Nephron progenitor cell (in vitro differentiated cells): ENCODE data around the gene CRB2.

Source experiments
- DNase-seq: peaks from one replicate; pipeline ENCODE4 v3.0.0; 2021
- H3K27ac Mint-ChIP-seq: 2 replicates; pipeline ENCODE4 v1.8.0; 2021; ENCODE audit warnings: mild to moderate bottlenecking, moderate library complexity, mixed read lengths
- H3K27me3 Mint-ChIP-seq: 2 replicates; pipeline ENCODE4 v1.8.0; 2021; ENCODE audit warnings: mild to moderate bottlenecking, low read depth, mixed read lengths; ENCODE audit not compliant: poor library complexity
- H3K36me3 Mint-ChIP-seq: 2 replicates; pipeline ENCODE4 v1.8.0; 2021; ENCODE audit warnings: low read depth, mixed read lengths
- H3K4me1 Mint-ChIP-seq: 2 replicates; pipeline ENCODE4 v1.8.0; 2021; ENCODE audit warnings: mixed read lengths
- H3K4me3 Mint-ChIP-seq: 2 replicates; pipeline ENCODE4 v1.8.0; 2021; ENCODE audit warnings: mild to moderate bottlenecking, moderate library complexity, mixed read lengths
- H3K9me3 Mint-ChIP-seq: 2 replicates; pipeline ENCODE4 v1.8.0; 2021; ENCODE audit warnings: mild to moderate bottlenecking, moderate library complexity, mixed read lengths
- TF ChIP-seq, protein P1 (sequence below): fragments of 200-600 bp; sonication (generic); IDR thresholded peaks from 2 replicates; pipeline ENCODE4 v1.5.0; 2021; ENCODE audit warnings: antibody characterized with exemption

CRB2 gene

DNA sequence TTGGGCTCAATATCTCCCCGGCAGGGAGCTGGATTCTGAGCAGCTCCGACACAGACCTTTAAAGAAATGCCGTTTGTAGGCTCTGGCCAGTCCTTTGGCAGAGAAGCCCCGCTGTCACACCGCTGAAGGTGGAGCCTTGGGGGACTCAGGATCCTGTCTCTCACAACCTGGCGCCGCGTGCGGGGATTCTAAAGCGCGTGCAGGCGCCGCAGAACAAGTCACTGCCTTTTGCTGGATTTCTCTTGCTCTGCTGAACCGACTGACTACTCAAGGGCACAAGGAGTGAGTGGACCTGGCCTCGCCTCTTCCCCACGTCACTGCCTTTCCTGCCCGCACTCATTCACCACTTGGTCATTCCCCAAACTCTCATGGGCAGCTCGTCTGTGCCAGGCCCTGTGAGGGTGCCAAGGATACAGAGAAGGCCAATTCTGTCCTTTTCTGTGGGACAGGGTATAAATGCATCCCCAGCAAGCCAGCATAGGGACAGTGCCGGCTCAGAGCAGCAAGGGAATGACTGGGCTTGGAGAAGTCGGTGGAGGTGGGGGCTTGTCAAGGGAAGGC lies 69.3 kb downstream of the CRB2 start:
- Mint-ChIP-seq H3K36me3 (peaks cover 23% of the 10 kb centered on the region), H3K4me3 (no peak overlapping the region), H3K27me3 (peaks cover 12% of the 10 kb centered on the region), H3K4me1 (peaks cover 23% of the 10 kb centered on the region), H3K27ac (peak overlapping the region; percentile 72), H3K9me3 (peaks cover 21% of the 10 kb centered on the region)
- TF ChIP-seq, protein P1, sequence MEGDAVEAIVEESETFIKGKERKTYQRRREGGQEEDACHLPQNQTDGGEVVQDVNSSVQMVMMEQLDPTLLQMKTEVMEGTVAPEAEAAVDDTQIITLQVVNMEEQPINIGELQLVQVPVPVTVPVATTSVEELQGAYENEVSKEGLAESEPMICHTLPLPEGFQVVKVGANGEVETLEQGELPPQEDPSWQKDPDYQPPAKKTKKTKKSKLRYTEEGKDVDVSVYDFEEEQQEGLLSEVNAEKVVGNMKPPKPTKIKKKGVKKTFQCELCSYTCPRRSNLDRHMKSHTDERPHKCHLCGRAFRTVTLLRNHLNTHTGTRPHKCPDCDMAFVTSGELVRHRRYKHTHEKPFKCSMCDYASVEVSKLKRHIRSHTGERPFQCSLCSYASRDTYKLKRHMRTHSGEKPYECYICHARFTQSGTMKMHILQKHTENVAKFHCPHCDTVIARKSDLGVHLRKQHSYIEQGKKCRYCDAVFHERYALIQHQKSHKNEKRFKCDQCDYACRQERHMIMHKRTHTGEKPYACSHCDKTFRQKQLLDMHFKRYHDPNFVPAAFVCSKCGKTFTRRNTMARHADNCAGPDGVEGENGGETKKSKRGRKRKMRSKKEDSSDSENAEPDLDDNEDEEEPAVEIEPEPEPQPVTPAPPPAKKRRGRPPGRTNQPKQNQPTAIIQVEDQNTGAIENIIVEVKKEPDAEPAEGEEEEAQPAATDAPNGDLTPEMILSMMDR, result no peak
- DNase-seq, result no peak

GRCh38 chr9:123425836-123426365 lies 69.9 kb downstream of the CRB2 start:
- H3K27me3 Mint-ChIP-seq, result peaks cover 16% of the 10 kb centered on the region
- DNase-seq, result no peak
- TF ChIP-seq, protein P1, result no peak
- peaks cover 26% of the 10 kb centered on the region for H3K36me3 Mint-ChIP-seq
- peak overlapping the region; percentile 72 for H3K27ac Mint-ChIP-seq
- peaks cover 18% of the 10 kb centered on the region for H3K4me1 Mint-ChIP-seq
- peaks cover 21% of the 10 kb centered on the region for H3K9me3 Mint-ChIP-seq
- no peak overlapping the region for H3K4me3 Mint-ChIP-seq

DNA sequence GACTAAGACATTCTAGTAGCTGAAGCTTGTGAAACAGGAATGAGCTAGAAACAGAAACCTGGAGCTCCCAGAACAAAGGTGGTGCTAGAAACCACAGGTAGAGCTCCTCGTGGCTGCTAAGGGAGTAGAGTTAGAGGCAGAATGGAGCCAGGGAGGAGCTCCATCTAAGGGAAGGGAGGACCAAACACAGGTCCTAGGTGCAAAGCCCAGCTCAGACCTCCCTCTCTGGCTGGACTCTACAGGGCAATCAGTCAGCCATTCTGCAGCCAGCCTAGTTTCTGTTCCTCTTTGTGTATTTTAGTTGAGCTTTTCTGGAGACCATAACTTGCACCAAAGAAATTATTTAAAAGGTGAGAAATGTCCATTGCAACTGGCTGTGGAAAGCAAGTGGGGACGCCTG lies 70.4 kb downstream of the CRB2 start:
- H3K4me1 Mint-ChIP-seq, result peaks cover 15% of the 10 kb centered on the region
- TF ChIP-seq, protein P1, result no peak

More for the DNA sequence above, 70.4 kb downstream of the CRB2 start:
- Mint-ChIP-seq H3K4me3 (no peak overlapping the region), H3K9me3 (peaks cover 21% of the 10 kb centered on the region), H3K36me3 (peaks cover 31% of the 10 kb centered on the region), H3K27ac (no peak overlapping the region), H3K27me3 (peaks cover 16% of the 10 kb centered on the region)
- DNase-seq, result no peak
